GM13976 (cell line): ENCODE measurements around the gene TSPAN4.

Source experiments
- DNase-seq: peaks from one replicate; pipeline ENCODE4 v3.0.0; 2012; ENCODE audit warnings: low spot score
- CTCF ChIP-seq: IDR thresholded peaks from 2 replicates; pipeline ENCODE4 v1.5.1; 2012; ENCODE audit warnings: borderline replicate concordance, mild to moderate bottlenecking; ENCODE audit not compliant: insufficient read depth; ENCODE audit errors: extremely low read depth, missing control alignments, control extremely low read depth
- in situ Hi-C: fragments of 300-500 bp; cut with MboI; formaldehyde crosslinking; loops from one replicate; pipeline ENCODE4 v1.12.0; 2022; ENCODE audit warnings: low sequenced_read_pairs, mixed read lengths, inconsistent platforms; ENCODE audit not compliant: unreplicated experiment

TSPAN4 gene

DNA sequence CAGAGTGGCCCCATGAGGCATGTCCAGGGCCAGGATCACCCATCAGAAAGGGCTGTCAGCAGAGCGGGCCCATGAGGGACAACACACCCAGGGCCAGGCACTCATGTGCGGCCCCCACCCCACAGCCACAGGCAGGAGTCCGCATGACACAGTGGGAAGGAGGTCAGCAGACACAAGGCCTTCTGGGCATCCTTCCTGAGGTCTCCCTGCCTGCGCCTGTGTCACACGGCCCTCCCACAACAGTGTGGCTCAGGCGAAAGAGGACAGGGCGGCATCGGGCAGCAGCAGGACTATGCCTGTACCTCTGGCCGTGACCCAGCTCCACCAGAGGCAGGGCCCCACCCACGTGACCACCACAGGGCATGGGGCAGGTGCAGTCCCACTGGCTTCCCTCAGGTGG, 40.9 kb downstream of the TSPAN4 start:
- in situ Hi-C loops, result no loop called here
- DNase-seq, result no peak
- no peak for TF ChIP-seq CTCF

GRCh38 chr11:884578-885070, 42.0 kb downstream of the TSPAN4 start:
- in situ Hi-C loops, result no loop called here
- TF ChIP-seq CTCF, result no peak
- DNase-seq, result no peak

DNA sequence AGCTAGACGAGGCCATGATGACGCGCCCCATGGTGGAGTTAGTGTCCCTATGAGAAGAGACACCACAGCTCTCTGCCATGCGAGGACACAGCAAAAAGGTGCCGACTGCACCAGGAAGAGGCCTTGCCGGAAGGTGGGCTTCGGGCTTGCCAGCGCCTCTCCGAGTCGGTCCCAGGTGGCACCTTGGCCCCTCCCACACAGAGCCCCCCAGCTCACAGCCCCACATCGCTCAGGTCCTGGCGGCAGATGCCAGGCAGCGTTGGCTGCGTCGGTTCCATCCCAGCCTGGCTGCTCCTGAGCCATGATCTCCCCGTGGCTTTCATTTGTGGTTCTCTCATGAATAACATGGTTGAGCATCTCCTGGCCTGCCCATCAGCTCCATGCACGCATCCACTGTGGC, 43.9 kb downstream of the TSPAN4 start:
- in situ Hi-C loops, result no loop called here
- no peak for TF ChIP-seq CTCF
- DNase-seq, result no peak

GRCh38 chr11:887589-887988, 44.9 kb downstream of the TSPAN4 start:
- in situ Hi-C loops, result no loop called here
- no peak for DNase-seq
- no peak for TF ChIP-seq CTCF

DNA sequence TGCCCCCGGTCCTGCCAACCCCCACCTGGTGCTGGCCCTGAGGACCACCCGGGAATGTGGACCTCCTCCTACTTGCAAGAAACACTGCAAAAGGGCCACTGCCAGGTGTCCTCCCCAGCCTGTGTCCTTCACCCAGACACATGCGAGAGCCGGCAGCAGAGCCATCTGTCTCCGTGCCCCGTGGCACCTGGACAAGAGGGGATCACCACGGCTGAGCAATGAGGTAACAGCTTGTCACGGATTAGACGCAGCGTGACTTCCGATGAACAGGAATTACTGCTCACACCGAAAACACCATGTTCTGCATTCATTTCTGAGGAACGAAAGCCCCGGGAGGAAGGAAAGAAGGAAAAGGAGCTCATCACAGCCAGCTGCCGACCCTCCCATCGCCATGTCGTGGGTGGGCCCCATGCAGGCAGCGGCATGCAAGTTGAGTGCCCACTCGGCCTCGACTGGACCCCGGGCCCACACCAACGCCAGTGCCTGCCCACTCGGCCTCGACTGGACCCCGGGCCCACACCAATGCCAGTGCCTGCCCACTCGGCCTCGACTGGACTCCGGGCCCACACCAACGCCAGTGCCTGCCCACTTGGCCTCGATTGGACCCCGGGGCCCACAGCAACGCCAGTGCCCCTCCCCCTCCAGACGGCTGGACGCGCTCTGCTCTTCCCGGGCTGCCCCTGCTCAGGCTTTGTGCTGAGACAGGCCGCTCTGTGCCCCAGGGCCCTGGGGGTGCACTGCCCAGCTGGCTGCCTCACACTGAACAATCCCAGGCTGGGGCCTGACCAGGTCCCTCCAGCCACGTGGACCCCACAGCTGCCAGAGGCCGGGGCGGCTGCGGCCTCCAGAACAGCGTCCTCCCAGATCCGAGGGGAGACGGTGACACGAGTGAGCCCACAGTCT, 45.9 kb downstream of the TSPAN4 start:
- no peak for DNase-seq
- TF ChIP-seq CTCF, result no peak
- in situ Hi-C loops, result no loop called here

GRCh38 chr11:889257-889656, 46.6 kb downstream of the TSPAN4 start:
- no peak for TF ChIP-seq CTCF
- in situ Hi-C loops, result no loop called here
- DNase-seq, result no peak
